ENCODE measurements around the gene MTX1.

The MTX1 gene

DNA sequence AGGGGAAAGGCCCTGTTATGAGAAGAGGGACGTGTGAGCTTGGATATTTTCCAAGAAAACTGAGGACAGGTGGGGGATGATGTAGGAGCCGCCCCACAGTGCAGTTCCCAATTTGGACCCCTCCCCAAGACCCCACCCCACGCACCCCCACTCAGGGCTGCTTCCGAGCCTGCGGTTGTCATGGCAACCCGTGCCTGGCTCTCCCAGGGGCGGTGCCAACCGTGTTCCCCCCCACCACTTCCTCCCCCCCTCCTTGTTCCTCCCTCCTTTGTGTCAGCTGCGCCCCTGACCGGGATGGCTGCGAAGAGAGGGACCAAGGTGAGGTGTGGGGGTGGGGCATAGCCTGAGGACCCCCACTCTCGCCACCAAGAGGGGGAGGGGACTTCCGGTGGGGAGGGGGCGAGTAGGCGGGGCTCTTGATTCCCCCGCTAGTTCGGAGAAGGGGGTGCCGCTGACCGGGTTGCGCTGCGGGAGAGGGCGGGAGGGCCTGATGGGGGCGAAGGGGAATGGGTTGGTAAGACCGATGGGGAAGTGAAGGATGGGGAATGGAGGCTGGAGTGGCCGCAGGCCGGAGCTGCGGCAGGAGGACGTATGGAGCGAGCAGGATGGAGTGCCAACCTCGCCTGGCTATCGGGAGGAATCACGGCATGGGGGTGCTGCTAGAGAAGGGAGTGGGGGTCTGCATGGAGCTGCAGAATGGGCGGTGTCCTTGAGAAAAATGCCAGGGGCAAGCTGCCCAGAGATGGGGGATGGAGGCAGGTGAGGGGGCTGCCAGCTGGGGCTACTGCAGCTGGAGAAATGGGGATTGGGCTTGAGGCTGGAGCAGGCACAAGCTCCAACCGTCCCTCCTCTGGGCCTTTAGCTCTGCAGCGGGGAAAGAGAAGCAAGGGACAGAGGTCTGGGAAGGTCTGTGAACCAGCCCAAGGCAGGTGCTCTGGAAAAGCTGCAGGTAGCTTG lies 33.9 kb upstream of the MTX1 start:
- DNase-seq (ENCODE audit: low read depth), result no peak

DNA sequence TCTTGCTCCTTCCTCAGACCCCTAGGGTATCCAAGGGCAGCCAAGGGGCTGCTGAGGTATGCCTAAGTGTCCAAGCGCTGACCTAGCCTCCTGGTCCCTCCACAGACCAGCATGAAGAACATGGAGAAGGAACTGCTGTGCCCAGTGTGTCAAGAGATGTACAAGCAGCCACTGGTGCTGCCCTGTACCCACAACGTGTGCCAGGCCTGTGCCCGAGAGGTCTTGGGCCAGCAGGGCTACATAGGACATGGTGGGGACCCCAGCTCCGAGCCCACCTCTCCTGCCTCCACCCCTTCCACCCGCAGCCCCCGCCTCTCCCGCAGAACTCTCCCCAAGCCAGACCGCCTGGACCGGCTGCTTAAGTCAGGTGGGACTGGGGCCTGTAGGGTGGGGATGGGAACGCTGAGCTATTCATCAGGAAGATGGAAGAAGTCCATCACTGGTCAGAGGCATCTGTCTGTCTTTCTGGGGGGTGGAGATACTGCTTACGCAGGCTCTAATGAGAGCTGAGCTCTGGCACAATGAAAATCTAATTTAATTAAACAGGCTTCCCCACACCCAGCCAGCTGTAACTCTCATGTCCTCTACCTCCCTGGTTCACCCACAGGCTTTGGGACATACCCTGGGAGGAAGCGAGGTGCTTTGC lies 33.1 kb upstream of the MTX1 start:
- DNase-seq (ENCODE audit: low read depth), result no peak

DNA sequence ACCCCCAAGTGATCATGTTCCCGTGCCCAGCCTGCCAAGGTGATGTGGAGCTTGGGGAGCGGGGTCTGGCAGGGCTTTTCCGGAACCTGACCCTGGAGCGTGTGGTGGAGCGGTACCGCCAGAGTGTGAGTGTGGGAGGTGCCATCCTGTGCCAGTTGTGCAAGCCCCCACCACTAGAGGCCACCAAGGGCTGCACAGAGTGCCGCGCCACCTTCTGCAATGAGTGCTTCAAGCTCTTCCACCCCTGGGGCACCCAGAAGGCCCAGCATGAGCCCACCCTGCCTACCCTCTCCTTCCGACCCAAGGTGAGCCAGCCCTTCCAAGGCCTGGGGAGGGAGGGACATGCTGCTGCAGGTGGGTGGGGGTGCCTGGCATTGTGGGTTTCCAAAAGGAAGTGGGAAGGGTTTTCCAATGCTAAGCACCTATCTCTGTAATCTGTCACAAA lies 32.5 kb upstream of the MTX1 start:
- no peak for DNase-seq (ENCODE audit: low read depth)

- DNase-seq (ENCODE audit: low read depth), result peak; percentile 88
These were observed 31.9 kb upstream of the MTX1 start for GRCh38 chr1:155176544-155177071.

DNA sequence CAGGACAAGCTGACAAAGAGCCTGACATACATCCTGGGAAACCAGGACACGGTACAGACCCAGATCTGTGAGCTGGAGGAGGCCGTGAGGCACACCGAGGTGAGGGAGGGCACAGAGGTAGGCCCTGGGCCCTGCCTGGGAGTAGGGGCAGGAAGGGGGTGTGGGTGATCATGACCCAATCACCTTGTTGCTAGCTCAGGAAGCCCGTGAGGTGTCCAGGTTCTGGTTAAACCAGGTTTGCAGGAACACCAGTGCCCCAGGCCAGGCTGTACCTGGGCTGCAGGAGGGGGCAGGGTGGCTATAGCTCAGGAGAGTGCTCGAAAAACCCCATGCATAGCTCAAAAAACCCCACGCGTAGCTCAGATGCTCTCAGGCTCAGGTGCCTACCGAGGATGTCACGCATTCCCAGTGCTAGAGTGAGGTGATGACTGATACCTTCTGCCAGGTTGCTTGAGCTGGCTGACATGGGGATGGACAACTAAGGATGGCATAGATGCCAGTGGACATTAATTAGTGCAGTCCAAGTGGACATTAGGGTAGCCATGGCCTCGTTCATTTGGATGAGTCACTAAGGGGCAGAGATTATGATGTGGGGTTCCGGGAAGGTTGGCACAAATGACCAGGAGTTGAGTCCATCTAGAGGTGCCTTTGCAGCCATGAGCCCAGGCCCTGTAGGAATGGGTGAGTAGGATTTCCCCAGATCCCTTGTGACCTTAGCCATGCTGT lies 31.1 kb upstream of the MTX1 start:
- DNase-seq (ENCODE audit: low read depth), result no peak

- no peak for DNase-seq (ENCODE audit: low read depth)
These were observed 30.6 kb upstream of the MTX1 start for GRCh38 chr1:155177918-155178281.

DNA sequence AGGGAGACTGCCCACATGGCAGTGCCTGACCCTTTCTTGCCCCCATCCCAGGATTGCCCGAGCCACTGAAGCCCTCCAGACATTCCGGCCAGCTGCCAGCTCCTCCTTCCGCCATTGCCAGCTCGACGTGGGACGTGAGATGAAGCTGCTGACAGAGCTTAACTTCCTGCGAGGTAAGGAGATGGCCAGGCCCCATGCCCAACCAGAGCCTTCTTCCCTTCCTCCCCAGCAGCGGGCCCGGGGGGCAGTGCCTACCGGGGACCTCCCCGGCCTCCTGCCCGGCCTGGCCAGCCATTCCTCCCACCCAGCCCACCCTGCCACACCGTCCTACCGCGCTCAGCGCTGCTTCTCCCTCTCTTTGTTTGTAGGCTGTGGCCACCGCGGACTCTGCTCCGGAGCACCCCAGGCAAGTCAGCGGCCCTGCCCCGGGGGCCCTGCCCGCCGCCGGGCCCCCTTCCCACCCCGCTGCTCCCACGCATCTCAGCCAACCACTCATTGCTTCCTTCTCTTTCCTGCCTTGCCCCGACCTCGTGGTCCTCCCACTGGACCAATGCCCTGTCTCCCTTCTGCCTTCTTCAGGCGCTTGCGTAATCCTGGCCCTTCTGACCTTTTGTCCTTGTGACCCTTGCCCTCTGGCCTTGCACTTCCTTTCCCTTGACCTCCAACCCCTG lies 29.9 kb upstream of the MTX1 start:
- DNase-seq (ENCODE audit: low read depth), result no peak

DNA sequence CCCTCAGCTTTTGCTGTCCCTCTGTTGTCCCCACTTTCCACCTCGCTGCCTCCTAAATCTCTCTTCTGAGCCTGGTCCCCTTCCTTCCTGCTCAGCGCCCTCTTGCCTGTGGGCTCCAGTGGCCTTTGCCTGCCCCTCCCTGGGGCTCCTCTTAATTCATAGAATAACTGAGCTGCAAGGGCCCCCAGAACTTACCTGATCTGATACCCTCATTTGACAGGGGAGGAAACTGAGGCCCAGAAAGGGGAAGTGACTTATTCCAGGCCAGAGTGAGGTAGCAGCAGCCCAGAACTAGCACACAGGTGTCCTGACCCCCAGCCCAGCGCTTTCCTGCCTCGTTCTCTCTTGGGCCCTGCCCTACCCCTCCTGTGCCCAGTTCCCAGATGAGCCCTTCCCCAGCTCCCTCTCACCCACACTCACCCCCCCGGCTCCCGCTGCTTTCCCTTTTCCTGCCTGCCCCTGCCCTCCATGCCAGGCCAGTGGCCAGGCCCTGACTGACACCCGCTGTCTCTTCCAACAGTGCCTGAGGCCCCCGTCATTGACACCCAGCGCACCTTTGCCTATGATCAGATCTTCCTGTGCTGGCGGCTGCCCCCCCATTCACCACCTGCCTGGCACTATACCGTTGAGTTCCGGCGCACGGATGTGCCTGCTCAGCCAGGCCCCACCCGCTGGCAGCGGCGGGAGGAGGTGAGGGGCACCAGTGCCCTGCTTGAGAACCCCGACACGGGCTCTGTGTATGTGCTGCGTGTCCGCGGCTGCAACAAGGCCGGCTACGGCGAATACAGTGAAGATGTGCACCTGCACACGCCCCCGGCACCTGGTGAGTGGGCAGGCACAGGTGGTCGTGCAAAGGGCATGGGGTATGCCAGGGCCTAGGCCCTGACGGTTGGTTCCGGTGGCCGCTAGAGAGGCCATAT lies 29.1 kb upstream of the MTX1 start:
- DNase-seq (ENCODE audit: low read depth), result no peak

GRCh38 chr1:155181371-155182051 lies 27.0 kb upstream of the MTX1 start:
- DNase-seq (ENCODE audit: low read depth), result no peak

DNA sequence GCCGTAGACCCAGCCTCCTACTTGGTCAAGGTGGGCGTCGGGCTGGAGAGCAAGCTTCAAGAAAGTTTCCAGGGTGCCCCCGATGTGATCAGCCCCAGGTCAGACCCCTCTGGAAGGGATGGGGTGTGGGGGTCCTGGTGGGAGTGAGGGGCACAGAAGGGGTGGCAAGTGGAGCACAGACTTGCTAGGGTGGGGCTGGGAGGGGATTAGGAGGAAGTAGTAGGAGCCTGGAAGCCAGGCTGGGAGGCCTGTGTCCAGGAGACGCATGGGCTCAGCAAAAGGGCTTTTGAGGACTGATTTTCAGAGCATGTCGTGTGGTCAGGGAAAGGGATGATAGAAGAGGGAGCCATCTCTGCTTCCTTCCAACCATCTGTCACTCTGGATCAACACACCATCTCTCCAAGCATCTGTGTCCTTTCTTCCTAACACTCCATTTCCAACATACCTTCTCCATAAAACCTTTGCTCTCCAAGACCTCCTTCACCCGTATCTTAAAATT lies 26.4 kb upstream of the MTX1 start:
- DNase-seq (ENCODE audit: low read depth), result no peak

DNA sequence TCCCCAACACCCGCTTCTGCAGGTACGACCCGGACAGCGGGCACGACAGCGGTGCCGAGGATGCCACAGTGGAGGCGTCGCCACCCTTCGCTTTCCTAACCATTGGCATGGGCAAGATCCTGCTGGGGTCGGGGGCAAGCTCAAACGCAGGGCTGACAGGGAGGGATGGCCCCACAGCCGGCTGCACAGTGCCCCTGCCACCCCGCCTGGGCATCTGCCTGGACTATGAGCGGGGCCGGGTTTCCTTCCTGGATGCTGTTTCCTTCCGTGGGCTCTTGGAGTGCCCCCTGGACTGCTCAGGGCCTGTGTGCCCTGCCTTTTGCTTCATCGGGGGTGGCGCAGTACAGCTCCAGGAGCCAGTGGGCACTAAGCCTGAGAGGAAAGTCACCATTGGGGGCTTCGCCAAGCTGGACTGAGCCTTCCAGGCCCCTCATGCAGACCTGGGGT lies 24.7 kb upstream of the MTX1 start:
- no peak for DNase-seq (ENCODE audit: low read depth)

GRCh38 chr1:155184351-155184811 lies 24.1 kb upstream of the MTX1 start:
- DNase-seq (ENCODE audit: low read depth), result no peak

DNA sequence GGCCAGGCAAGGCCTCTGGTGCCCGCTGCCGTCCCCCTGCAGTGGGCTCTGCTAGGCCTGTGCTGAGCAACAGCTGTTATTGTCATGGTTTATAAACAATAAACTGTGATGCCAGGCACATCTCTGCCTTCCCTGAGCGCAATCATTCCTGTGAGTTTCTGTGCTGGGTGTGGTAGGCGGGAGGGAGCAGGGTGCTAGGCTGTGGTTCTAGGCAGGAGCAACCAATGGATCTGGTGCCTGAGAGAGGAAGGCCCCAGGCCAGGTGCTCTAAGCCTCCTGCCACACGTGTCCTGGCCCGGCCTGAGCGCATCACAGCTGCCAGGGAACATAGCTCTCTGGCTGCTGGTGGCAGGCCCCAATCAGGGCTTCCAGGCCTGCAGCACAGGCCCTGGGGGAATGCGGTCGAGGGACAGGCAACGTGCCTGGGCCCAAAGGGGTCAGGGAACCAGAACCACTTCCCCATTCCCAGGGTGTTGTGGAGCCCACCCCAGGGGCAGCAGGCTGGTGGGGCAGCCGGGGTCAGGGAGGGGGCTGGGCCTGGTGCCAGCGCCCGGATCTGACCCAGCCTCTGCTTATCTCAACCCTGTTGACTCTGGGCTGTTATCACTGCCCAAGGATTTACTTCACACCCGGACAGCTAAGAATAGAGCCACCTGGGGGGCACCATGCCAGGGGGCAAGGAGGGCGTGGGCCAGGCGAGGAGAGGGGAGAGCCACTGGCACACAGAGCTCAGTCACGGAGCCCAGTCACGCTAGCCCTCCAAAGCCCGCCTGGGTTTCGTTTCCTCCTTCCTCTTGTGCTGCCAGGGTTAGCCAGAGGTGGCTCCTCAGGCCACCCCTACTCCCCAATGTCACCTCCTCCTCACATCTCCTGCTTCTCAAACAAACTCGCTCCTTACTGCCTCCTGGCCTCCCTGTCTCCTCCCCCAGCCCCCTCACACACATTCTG lies 23.4 kb upstream of the MTX1 start:
- DNase-seq (ENCODE audit: low read depth), result no peak

DNA sequence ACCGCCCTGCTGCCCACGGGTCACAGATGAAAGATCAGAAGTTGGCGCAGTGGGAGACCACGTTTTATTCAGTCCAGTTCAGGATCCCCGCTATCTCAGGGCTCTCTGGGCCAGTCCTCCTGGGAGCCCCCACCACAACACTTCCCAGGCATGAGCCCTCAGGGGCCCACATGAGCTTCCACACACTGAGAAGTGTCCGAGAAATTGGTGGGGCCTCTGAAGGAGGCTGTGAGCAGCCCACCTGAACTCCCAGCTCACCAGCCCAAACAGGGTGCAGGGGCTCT lies 22.8 kb upstream of the MTX1 start:
- no peak for DNase-seq (ENCODE audit: low read depth)

GRCh38 chr1:155186067-155186793 lies 22.3 kb upstream of the MTX1 start:
- no peak for DNase-seq (ENCODE audit: low read depth)

- DNase-seq (ENCODE audit: low read depth), result no peak
These were observed 21.6 kb upstream of the MTX1 start for GRCh38 chr1:155186794-155187455.

DNA sequence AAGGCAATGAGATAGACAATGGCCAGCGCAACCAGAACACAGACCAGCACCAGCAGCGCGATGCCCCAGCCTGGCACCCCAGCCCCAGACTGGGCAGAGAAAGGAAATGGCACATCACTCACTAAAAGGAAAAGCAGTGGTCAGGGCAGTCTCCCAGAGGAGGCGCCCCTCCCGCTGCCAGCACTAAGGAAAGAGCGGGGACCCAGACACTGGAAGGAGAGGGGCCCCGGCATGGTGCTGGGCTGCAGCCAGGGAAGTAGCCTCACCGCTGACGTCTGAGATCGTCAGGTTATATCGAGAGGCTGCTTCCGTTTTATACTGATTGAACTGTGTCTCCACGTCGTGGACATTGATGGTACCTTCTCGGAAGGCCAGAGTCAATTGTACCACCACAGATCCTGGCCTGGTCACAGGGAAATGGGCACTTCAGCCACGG lies 21.0 kb upstream of the MTX1 start:
- no peak for DNase-seq (ENCODE audit: low read depth)

DNA sequence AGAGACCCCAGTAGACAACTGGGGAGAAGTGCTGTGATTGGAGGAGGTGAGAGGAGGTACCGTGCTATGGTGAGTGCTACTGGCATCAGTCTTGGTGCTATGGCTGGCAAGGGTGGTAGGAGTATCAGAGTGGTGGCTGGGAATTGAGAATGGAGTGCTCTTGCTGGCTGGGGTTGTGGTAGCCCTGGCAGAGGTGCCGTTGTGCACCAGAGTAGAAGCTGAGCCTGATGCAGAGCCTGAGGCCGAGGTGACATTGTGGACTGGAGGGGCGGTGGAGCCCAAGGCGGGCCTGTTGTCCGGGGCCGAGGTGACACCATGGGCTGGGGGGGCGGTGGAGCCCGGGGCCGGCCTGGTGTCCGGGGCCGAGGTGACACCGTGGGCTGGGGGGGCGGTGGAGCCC lies 20.2 kb upstream of the MTX1 start:
- DNase-seq (ENCODE audit: low read depth), result no peak
